HepG2 (cell line): ENCODE measurements around the gene IL6R. TPM values are rescaled to one million over a fixed set of nuclear protein-coding genes. Genes with fewer than 3 reads are reported as not detected.

ENCODE experiments used
- ATF1 ChIP-seq: IDR thresholded peaks from 2 replicates; pipeline ENCODE4 v1.6.1; 2016; ENCODE audit warnings: mild to moderate bottlenecking, control low read depth
- CEBPG ChIP-seq: IDR thresholded peaks from 2 replicates; pipeline ENCODE4 v1.6.1; 2016
- CENPT ChIP-seq: sonication (generic); formaldehyde crosslinking; IDR thresholded peaks from 2 replicates; pipeline ENCODE4 v1.8.0; 2022; ENCODE audit warnings: low read depth, mild to moderate bottlenecking, moderate library complexity, missing genetic modification reagents
- CREB1 ChIP-seq, 2 experiments: fragments of 450-650 bp in 1 of 2; IDR thresholded peaks; 2 replicates each; pipeline ENCODE4 v1.6.1; 2016 to 2017; ENCODE audit warnings: control low read depth in 1 of 2, mild to moderate bottlenecking in 1 of 2, missing compliant biosample characterization in 1 of 2, missing genetic modification characterization in 1 of 2
- JARID2 ChIP-seq: sonication (generic); formaldehyde crosslinking; IDR thresholded peaks from 2 replicates; pipeline ENCODE4 v1.8.1; 2023; ENCODE audit warnings: missing genetic modification reagents, inconsistent platforms; ENCODE audit not compliant: insufficient replicate concordance
- NBN ChIP-seq: fragments of 450-650 bp; conservative IDR thresholded peaks from 2 replicates; pipeline ENCODE4 v1.6.1; 2017
- SMYD3 ChIP-seq: sonication (generic); formaldehyde crosslinking; IDR thresholded peaks from 2 replicates; pipeline ENCODE4 v1.8.1; 2023; ENCODE audit warnings: mild to moderate bottlenecking, missing genetic modification reagents
- SP4 ChIP-seq: sonication (generic); formaldehyde crosslinking; IDR thresholded peaks from 2 replicates; pipeline ENCODE4 v1.8.1; 2023; ENCODE audit warnings: mild to moderate bottlenecking, missing genetic modification reagents
- STAG1 ChIP-seq: sonication (generic); formaldehyde crosslinking; IDR thresholded peaks from 2 replicates; pipeline ENCODE4 v1.4.0; 2020; ENCODE audit warnings: missing genetic modification reagents
- YY1 ChIP-seq: IDR thresholded peaks from 2 replicates; pipeline ENCODE4 v1.6.1; 2011; ENCODE audit warnings: low read length, low read depth, moderate library complexity, mild to moderate bottlenecking; ENCODE audit not compliant: insufficient read depth, insufficient replicate concordance
- ZNF253 ChIP-seq: sonication (generic); formaldehyde crosslinking; IDR thresholded peaks from 2 replicates; pipeline ENCODE4 v1.8.0; 2022; ENCODE audit warnings: mild to moderate bottlenecking, missing genetic modification reagents, borderline replicate concordance
- ZNF329 ChIP-seq: sonication (generic); formaldehyde crosslinking; IDR thresholded peaks from 2 replicates; pipeline ENCODE4 v1.9.0; 2021; ENCODE audit warnings: low read depth, mild to moderate bottlenecking, missing genetic modification reagents
- ZNF616 ChIP-seq: sonication (generic); formaldehyde crosslinking; IDR thresholded peaks from 2 replicates; pipeline ENCODE4 v1.5.0; 2020; ENCODE audit warnings: low read depth, mild to moderate bottlenecking, missing genetic modification reagents
- ZNF782 ChIP-seq: sonication (generic); formaldehyde crosslinking; IDR thresholded peaks from 2 replicates; pipeline ENCODE4 v1.4.0; 2020; ENCODE audit warnings: missing genetic modification reagents, mild to moderate bottlenecking, borderline replicate concordance
- polyA plus RNA-seq, 8 experiments: library from polyadenylated mRNA; depleted of rRNA in 3 of 8; stranded (reverse) in 7 of 8; unstranded in 1 of 8; fragments of >200 nt; fragmentation: Illumina TruSeq in 4 of 8; extraction: Trizol in 4 of 8; gene quantifications; 2 replicates each; pipeline versions ENCODE4 v1.2.1 to v1.2.3, GENCODE V29; 2011 to 2016; ENCODE audit warnings: low read depth in 4 of 8, missing spikeins in 1 of 8, mixed read lengths in 1 of 8; ENCODE audit not compliant: insufficient read depth in 1 of 8
- total RNA-seq, 5 experiments: library from RNA; depleted of rRNA; stranded (reverse); fragments of >200 nt; fragmentation: Illumina TruSeq; extraction: Trizol; gene quantifications; 2 replicates each; pipeline ENCODE4 v1.2.3, GENCODE V29; 2016; ENCODE audit warnings: low read depth in 1 of 5
- TF ChIP-seq, protein P1 (sequence below): sonication (generic); formaldehyde crosslinking; IDR thresholded peaks from 2 replicates; pipeline ENCODE4 v1.8.0; 2022; ENCODE audit warnings: mild to moderate bottlenecking, missing genetic modification reagents; ENCODE audit not compliant: insufficient replicate concordance
- TF ChIP-seq, protein P2 (sequence below): sonication (generic); formaldehyde crosslinking; IDR thresholded peaks from 2 replicates; pipeline ENCODE4 v1.4.0; 2020; ENCODE audit warnings: mild to moderate bottlenecking, missing genetic modification reagents
- TF ChIP-seq, protein P3 (sequence below): sonication (generic); formaldehyde crosslinking; IDR thresholded peaks from 2 replicates; pipeline ENCODE4 v1.8.0; 2022; ENCODE audit warnings: missing genetic modification reagents, mild to moderate bottlenecking, moderate library complexity, borderline replicate concordance
- TF ChIP-seq, protein P4 (sequence below): sonication (generic); formaldehyde crosslinking; IDR thresholded peaks from 2 replicates; pipeline ENCODE4 v1.4.0; 2020; ENCODE audit warnings: missing genetic modification reagents

Gene IL6R
- total and polyA plus RNA-seq, 2 of the 13 experiments (the other 11 are each of a cell fraction or from before 2014, with no cell fraction given), result 5.0 to 24.5 TPM

DNA sequence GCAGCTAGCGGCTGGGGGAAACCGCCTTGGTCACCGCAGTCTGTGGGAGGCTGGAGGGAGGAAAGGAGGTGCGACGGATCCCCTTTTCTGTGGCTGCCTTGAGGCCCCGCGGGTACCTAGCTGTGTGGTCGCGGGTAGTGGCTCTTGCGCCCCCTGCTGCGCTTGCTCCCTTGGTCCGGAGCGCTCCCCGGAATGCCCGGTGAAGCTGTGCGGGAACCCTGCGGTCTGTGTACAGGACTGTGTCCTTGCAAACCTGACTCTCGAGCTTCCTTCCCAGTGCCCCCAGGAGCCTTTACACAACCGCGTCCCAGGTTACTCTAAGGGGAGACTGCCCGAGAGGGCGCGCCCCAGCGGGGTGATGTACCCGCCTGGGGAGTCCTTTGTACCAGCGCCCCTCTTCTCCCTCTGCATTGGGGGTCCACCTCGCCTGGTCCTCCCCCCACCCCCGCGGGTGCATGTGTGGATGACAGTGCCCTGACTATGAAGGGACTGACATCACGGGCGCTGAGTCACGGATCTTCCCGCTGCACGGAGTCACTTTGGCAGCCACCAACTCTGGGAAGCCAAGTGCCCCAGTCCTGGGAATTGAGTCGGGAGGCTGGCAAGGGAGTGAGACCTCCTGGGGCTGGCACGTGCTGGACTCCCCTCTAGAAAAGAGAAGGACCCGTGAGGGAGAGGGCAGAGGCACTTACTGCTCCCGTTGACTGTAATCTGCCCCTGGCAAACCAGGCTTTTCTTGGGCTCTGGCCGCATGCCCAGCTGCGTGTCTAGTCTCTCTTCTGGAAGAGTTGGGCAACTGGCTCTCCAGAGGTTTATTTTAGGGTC, 816 bp downstream of the IL6R start (continued):
- TF ChIP-seq, protein P1, sequence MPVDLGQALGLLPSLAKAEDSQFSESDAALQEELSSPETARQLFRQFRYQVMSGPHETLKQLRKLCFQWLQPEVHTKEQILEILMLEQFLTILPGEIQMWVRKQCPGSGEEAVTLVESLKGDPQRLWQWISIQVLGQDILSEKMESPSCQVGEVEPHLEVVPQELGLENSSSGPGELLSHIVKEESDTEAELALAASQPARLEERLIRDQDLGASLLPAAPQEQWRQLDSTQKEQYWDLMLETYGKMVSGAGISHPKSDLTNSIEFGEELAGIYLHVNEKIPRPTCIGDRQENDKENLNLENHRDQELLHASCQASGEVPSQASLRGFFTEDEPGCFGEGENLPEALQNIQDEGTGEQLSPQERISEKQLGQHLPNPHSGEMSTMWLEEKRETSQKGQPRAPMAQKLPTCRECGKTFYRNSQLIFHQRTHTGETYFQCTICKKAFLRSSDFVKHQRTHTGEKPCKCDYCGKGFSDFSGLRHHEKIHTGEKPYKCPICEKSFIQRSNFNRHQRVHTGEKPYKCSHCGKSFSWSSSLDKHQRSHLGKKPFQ (CRISPR knock-in tag), result peak; percentile 19
- no peak for TF ChIP-seq CREB1 (IDR thresholded peaks at IDR 0.05)
- no peak for TF ChIP-seq CREB1 (CRISPR knock-in tag; IDR thresholded peaks at IDR 0.05)
- TF ChIP-seq, protein P2, sequence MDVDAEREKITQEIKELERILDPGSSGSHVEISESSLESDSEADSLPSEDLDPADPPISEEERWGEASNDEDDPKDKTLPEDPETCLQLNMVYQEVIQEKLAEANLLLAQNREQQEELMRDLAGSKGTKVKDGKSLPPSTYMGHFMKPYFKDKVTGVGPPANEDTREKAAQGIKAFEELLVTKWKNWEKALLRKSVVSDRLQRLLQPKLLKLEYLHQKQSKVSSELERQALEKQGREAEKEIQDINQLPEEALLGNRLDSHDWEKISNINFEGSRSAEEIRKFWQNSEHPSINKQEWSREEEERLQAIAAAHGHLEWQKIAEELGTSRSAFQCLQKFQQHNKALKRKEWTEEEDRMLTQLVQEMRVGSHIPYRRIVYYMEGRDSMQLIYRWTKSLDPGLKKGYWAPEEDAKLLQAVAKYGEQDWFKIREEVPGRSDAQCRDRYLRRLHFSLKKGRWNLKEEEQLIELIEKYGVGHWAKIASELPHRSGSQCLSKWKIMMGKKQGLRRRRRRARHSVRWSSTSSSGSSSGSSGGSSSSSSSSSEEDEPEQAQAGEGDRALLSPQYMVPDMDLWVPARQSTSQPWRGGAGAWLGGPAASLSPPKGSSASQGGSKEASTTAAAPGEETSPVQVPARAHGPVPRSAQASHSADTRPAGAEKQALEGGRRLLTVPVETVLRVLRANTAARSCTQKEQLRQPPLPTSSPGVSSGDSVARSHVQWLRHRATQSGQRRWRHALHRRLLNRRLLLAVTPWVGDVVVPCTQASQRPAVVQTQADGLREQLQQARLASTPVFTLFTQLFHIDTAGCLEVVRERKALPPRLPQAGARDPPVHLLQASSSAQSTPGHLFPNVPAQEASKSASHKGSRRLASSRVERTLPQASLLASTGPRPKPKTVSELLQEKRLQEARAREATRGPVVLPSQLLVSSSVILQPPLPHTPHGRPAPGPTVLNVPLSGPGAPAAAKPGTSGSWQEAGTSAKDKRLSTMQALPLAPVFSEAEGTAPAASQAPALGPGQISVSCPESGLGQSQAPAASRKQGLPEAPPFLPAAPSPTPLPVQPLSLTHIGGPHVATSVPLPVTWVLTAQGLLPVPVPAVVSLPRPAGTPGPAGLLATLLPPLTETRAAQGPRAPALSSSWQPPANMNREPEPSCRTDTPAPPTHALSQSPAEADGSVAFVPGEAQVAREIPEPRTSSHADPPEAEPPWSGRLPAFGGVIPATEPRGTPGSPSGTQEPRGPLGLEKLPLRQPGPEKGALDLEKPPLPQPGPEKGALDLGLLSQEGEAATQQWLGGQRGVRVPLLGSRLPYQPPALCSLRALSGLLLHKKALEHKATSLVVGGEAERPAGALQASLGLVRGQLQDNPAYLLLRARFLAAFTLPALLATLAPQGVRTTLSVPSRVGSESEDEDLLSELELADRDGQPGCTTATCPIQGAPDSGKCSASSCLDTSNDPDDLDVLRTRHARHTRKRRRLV, result no peak
- TF ChIP-seq CENPT, result no peak
- TF ChIP-seq ZNF253 (CRISPR knock-in tag), result no peak
- TF ChIP-seq ZNF329 (CRISPR knock-in tag), result 0 out of 2 replicates have a peak, but pooled peaks have one; percentile 40
- TF ChIP-seq, protein P3, sequence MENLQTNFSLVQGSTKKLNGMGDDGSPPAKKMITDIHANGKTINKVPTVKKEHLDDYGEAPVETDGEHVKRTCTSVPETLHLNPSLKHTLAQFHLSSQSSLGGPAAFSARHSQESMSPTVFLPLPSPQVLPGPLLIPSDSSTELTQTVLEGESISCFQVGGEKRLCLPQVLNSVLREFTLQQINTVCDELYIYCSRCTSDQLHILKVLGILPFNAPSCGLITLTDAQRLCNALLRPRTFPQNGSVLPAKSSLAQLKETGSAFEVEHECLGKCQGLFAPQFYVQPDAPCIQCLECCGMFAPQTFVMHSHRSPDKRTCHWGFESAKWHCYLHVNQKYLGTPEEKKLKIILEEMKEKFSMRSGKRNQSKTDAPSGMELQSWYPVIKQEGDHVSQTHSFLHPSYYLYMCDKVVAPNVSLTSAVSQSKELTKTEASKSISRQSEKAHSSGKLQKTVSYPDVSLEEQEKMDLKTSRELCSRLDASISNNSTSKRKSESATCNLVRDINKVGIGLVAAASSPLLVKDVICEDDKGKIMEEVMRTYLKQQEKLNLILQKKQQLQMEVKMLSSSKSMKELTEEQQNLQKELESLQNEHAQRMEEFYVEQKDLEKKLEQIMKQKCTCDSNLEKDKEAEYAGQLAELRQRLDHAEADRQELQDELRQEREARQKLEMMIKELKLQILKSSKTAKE (CRISPR knock-in tag), result no peak
- no peak for TF ChIP-seq SMYD3 (CRISPR knock-in tag)
- TF ChIP-seq ATF1, result no peak
- no peak for TF ChIP-seq SP4 (CRISPR knock-in tag)
- TF ChIP-seq NBN, result no peak
- TF ChIP-seq, protein P4, sequence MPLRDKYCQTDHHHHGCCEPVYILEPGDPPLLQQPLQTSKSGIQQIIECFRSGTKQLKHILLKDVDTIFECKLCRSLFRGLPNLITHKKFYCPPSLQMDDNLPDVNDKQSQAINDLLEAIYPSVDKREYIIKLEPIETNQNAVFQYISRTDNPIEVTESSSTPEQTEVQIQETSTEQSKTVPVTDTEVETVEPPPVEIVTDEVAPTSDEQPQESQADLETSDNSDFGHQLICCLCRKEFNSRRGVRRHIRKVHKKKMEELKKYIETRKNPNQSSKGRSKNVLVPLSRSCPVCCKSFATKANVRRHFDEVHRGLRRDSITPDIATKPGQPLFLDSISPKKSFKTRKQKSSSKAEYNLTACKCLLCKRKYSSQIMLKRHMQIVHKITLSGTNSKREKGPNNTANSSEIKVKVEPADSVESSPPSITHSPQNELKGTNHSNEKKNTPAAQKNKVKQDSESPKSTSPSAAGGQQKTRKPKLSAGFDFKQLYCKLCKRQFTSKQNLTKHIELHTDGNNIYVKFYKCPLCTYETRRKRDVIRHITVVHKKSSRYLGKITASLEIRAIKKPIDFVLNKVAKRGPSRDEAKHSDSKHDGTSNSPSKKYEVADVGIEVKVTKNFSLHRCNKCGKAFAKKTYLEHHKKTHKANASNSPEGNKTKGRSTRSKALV, result no peak
- 0 out of 2 replicates have a peak, but pooled peaks have one; percentile 13 for TF ChIP-seq ZNF616 (CRISPR knock-in tag)
- TF ChIP-seq CEBPG, result no peak
- TF ChIP-seq YY1, result peak; percentile 21
- TF ChIP-seq JARID2, result no peak
- TF ChIP-seq STAG1, result peak; percentile 61
- no peak for TF ChIP-seq ZNF782 (CRISPR knock-in tag)
